HL-60 (cell line): ENCODE measurements around the gene CRIP3.

Experiments used
- POLR2AphosphoS5 ChIP-seq: IDR thresholded peaks from 2 replicates; pipeline ENCODE4 v1.6.1; 2012; ENCODE audit warnings: low read depth
- TF ChIP-seq, protein P1 (sequence below): IDR thresholded peaks from one replicate; pipeline ENCODE4 v1.5.1; 2011; ENCODE audit warnings: low read length, control low read depth, inconsistent platforms; ENCODE audit not compliant: insufficient read depth

DNA sequence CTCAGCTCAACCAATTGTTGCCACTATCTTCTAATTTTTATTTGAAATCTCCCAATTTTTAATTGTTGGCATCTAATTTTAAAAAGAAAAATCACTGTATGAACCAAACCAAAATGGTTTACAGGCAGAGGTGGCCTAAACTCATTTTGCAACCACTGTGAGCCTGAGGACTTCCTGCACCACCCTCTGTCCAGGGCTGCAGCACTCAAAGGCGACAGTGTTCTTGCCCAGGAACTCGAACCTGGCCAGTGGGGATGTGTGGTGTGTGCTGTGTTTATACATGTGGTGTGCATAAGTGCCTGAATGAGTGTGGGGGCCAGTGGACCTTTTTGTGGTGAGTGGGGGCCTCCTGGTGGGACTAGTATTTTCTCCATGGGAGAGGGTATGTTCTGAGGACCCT is 34.9 kb downstream of the CRIP3 start:
- TF ChIP-seq, protein P1, sequence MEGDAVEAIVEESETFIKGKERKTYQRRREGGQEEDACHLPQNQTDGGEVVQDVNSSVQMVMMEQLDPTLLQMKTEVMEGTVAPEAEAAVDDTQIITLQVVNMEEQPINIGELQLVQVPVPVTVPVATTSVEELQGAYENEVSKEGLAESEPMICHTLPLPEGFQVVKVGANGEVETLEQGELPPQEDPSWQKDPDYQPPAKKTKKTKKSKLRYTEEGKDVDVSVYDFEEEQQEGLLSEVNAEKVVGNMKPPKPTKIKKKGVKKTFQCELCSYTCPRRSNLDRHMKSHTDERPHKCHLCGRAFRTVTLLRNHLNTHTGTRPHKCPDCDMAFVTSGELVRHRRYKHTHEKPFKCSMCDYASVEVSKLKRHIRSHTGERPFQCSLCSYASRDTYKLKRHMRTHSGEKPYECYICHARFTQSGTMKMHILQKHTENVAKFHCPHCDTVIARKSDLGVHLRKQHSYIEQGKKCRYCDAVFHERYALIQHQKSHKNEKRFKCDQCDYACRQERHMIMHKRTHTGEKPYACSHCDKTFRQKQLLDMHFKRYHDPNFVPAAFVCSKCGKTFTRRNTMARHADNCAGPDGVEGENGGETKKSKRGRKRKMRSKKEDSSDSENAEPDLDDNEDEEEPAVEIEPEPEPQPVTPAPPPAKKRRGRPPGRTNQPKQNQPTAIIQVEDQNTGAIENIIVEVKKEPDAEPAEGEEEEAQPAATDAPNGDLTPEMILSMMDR: no peak
- TF ChIP-seq POLR2AphosphoS5: no peak
